Activated CD4-positive, alpha-beta T cell treated with anti-CD3 and anti-CD28 coated beads, Interleukin-2, Interleukin-6, amounts not matched to agents 100 ng/mL and 50 ng/mL, durations not matched to agents 16 hours and 8 hours (primary cell): ENCODE measurements around the gene PTBP1.

Experiments used
- DNase-seq: peaks from one replicate; pipeline ENCODE4 v3.0.0-alpha.2; 2020

The PTBP1 gene

DNA sequence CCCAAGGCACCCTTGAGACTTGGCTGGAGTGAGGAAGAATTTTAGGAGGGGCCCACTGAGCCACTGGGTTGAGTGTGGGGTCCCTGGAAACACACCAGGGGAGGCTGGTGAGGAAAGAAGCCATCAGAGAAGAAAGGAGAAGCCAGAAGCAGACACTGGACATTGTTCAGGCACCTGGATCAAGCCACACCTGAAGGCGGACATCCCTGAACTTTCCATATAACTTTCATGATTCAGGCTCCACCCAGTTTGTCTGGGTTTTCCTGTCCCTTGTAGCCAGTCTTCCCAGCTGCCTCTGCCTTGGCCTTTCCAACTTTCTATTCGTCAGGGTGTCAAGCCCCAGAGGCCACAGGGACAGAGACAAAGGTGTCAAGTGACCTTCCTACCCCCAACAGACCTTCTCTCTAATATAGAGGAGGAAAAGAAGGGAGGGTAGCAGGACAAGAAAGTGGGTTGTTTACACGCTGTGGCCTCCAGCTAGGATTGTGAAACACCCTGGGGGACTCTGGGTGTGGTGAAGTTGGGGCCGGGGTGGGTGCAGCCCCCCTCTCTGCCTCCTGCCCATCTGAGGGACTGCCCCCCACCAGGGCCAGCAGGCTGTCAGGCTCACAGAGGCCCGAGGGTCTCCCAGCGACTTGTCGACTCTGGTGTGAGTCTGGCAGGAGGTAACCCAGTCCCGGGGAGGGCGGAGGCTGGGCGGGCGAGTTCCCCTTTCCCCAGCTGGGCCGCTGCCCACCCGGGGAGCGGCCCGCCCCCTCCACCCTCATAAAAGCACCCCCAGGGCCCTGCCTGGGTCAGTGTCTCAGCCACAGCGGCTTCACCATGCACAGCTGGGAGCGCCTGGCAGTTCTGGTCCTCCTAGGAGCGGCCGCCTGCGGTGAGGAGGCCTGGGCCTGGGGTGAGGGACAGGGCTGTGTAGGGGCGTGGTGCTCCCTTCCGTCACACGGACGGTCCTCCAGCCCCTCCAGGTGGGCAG lies 61.9 kb downstream of the PTBP1 start, which contains the start of gene CFD:
TSS of gene CFD (plus strand) at position 797 of the 976 bp plus-strand sequence. CDS start at position 823, 26 bp downstream.
- DNase-seq = no peak

DNA sequence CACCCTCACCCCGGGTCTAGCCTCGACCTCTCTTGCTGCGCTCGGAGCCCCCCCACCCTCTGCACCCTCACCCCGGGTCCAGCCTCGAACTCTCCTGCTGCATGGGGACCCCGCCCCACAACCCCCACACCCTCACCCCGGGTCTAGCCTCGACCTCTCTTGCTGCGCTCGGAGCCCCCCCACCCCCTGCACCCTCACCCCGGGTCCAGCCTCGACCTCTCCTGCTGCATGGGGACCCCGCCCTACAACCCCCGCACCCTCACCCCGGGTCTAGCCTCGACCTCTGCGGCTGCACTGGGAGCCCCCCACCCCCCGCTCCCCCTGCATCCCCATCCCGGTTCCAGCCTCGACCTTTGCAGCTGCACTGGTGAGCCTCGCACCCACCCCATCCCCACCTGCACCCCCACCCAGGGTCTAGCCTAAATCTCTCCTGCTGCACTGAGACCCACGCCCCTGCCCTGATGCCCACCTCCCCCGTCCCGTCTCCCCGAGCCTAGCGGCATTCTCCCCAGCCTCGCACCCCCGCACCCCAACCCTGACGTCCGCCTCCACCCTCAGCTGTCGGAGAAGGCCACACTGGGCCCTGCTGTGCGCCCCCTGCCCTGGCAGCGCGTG lies 64.0 kb downstream of the PTBP1 start:
- no peak for DNase-seq
